Transverse colon (tissue), 4 donors: ENCODE measurements around the gene POM121L2.

ENCODE experiments used
- CTCF ChIP-seq, 5 experiments: fragments of 200-600 bp in 3 of 5; fragments of 450-650 bp in 2 of 5; sonication (generic) in 3 of 5; IDR thresholded peaks; 1 replicate in 2 of 5; 2 replicates in 3 of 5; pipeline ENCODE4 v1.5.1; 2016 to 2017; ENCODE audit warnings: antibody characterized with exemption in 5 of 5, inconsistent platforms in 3 of 5, mild to moderate bottlenecking in 2 of 5, moderate library complexity in 1 of 5
- EP300 ChIP-seq: sonication (generic); formaldehyde crosslinking; IDR thresholded peaks from one replicate; pipeline ENCODE4 v1.6.1; 2017; ENCODE audit warnings: antibody characterized with exemption, low read depth
- POLR2A ChIP-seq: fragments of 450-650 bp; IDR thresholded peaks from one replicate; pipeline ENCODE4 v1.6.1; 2016; ENCODE audit warnings: antibody characterized with exemption, mild to moderate bottlenecking, moderate library complexity
- POLR2AphosphoS5 ChIP-seq, 3 donors: sonication (generic); formaldehyde crosslinking; IDR thresholded peaks; one replicate each; pipeline ENCODE4 v1.6.1; 2016; ENCODE audit warnings: antibody characterized with exemption in 3 of 3

- TF ChIP-seq CTCF (IDR thresholded peaks at IDR 0.05) = no peak
- no peak for TF ChIP-seq POLR2AphosphoS5 (IDR thresholded peaks at IDR 0.05)
- TF ChIP-seq POLR2A = no peak
- no peak for TF ChIP-seq EP300
Measured at GRCh38 chr6:27290850-27291208, 21.2 kb downstream of the POM121L2 start.
